Amniotic epithelial cell (primary cell): Measurements from ENCODE around the gene DCC.

Experiments
- DNase-seq: peaks from one replicate; pipeline ENCODE4 v3.0.0-alpha.2; 2010; ENCODE audit warnings: low read depth

The DCC gene

DNA sequence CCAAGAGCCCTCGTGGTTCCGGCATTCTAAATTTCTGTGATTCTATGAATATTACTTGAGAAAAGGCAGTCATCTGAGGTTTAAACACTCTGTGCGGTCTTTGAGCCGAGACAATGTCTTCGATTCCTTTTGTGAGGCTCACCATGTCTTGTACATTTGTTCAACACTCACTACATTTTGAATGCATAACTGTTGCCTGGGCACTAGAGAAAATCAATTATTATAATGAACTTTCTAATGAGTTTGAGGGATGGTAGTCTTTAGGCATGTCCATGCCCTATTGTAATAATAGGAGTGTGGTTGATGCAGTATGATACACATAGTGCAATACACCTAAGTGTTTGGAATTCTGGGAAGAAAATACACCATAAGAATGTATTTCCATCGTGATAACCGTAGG, 1181.1 kb downstream of the DCC start:
- DNase-seq = no peak

DNA sequence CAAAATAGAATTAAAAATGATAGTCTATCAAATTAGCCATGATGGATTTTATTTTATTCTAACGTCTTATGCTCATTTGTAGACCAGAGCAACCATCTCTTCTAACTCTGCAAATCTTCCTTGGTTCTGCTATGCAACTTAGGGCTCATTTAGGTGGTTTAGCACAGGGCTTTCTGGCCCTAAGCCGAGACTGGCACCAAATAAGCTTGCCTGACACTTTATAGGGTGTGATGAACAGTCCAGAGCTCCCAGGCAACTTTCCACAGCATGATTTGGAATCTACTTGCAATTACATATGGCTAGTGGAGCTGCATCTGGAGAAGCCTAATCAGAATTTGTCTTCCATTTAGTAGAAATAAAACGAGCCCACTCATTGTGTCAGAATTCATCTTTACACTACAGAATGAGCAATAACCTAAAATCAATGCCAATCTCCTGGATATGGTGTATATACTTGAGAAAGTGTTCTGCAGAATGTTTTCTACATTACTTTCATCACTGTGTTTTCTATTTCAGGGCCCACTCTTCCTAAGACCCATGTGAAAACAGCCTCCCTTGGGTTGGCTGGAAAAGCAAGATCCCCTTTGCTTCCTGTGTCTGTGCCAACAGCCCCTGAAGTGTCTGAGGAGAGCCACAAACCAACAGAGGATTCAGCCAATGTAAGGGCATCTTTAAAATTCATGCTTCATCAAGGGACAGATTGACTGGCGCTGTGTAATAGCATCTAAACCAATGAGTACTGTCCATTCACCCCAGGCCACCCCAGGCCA, 1186.3 kb downstream of the DCC start:
- DNase-seq = no peak

DNA sequence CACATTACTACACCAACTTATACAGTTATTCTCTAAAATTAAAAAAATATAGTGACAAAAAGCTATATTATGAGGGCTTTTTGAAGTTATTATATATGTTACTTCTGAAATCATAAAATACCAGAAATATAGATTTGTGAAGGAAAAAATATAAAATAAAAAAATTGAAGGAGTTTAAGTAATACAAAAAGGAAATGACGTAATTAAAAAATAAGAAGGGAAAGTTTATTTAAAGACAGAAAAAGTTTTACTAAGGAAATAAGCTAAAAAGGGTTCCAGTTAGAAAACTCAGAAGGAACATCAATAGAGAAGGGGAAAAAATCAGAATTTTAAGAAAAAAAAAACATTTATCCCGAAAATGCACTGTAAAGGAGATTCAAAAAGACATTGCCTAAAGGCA, 1187.4 kb downstream of the DCC start:
- no peak for DNase-seq

DNA sequence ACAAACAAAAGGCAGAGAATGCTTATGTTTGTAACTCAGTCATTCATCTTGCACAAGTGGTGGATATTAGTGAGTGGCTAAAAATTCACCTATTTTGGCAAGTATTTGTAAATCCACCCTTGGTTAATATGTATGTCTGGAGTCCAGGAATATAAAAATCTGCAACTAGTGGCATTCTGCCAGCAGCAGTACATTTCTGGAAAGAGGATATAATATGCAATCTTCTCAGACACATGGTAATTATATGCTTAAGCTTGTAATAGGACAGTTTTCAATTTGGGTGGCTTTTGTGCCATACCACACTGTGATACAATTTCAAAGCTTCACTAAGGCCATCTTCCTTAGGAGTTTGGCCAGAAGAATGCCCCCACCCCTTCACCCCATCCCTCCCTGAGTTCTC, 1191.2 kb downstream of the DCC start:
- no peak for DNase-seq

DNA sequence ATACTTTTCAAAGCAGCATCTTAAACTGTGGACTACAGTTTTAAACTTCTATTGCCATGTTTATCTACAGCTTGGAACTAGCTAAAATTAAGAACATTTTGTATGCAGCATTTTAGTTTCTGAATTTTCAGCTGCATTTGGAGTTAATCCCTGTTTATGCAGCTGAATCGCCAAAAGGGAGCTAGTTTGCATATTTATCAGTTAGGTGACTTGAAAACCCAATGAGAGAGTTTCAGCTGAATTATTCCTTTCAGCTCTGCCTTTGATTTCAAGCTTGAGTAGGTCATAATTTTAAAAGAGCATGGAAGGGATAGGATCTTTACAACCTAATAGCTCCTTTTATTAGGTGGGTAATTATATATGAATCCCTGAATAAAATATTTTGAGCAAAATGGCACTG, 1191.9 kb downstream of the DCC start:
- no peak for DNase-seq

DNA sequence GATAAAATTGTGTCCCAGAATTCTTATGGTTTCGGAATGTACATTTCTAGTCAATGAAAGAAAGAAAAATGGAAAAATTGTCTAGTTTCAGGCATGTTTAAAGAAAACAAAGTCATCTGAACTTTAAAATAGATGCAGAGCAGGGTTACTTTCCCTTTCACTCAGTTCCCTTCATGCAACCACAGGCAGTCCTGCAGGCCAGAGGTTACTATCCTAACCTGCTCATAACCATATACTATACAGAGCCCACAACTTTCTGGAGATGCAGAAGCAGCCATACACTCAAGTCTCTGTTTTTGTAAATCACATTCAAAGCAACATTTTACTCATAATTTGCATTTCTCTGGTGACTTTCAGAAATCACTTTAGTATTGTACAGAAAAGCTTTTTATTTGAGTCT, 1194.2 kb downstream of the DCC start:
- DNase-seq = no peak

DNA sequence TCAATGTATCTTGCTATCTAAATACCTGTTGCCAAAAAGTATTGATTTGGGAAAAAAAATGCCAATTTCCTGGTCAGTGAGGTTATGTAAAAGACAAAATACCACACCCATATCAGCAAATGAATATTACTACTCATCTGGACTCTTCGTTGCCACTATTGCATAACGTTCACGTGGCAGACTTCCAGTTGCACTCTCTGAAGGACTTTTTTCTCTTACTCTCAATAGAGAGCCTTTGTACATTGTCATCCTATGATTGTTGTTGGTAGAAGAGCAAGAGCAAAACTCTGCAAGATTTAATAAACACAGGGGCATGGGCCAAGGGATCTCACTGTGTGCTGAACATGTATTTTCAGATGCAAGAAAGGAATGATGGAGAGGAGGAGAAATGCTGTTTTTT, 1194.7 kb downstream of the DCC start:
- no peak for DNase-seq

DNA sequence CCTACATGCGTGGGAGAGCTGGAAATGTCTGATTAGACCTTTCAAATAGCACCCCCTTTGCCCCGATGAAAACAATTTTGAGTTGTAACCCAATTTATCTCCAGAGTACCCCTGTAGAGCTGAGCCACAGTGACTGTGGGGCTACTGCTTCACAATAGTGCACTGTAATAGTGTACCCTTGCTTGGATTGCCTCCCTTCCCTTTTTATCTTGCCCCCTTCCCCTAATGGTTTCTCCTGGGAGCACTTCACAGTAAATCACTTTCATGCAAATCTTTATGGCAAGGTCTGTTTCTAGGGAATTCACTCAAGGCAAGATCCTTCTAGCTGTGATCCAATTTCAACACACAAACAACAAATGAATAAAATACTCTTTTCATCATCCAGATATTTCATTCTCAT, 1196.9 kb downstream of the DCC start:
- DNase-seq = no peak

DNA sequence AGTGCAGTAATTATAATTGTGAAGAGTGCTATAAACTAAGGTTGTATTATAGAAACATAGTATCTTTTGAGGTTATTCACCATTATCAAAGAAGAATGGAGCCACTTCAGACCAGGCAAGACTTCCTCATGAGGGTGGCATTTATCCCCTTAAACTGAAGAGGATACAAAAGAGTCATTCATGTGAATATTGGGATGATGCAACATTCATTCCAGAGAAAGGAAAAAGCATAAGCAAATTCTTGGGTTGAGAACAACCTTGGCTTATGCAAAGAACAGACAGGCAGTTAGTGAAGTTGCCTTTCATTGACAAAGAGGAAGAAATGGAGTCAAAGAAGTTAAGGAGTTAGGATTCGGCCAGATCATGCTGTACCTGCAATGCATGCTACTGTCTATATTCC, 1201.9 kb downstream of the DCC start:
- no peak for DNase-seq

DNA sequence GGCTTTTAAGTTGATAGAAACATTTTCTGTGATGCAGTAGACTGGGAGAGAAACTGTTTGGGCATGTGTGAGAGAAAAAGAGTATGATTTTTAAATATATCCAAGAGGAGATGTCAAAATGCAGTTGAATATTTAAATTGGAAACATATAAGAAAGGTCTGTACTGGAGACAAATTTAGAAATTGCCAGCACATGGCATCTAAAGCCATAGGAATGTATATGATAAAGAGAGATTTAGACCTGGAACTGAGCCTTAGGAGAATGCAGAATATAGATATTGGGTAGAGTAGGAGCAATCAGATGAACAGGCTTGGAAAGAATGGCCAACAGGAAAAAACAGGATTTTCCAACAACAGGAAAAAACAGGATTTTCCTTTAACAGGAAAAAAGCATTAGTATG, 1203.7 kb downstream of the DCC start:
- no peak for DNase-seq

DNA sequence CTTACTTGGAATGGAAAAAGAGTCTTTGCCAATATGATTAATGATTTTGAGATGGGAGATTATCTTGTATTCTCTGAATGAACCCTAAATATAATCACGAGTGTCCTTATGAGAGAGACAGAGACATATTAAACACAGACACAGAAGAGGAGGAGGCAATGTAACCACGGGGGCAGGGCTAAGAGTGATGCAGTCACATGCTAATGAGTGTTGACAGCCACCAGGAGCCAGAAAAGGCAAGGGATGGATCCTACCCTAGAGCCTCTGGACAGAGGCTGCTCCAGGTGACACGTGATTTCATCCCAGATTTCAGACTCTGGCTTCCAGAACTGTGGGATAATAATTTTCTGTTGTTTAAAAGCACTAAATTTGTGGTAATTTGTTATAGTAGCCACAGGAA, 1204.9 kb downstream of the DCC start:
- DNase-seq = no peak

DNA sequence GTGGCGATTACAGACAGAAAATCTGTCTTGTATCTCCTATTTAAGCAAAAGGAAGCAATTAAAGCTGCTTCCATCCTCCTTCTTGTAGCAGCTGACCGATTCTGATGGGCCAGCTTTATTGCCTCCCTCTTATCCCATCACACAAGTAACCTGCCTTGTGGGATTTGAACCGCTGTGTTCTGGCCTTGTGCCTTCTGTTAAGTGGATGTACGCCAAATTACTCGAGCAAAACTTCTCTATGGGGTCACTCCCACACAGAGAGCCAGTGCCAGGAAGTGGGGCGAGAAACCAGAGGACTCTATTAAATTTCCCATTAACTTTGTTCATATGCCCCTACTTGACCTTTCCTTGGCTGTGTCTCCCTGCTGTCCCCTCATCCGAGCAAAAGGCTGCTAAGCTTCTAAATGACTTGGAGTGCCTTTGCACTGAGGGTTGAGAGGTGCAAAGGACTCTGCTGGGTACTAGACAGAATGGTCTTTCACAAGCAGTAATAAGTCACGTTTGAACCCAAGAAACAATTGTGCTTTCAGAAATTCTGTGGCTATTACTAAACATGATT, 1212.0 kb downstream of the DCC start:
- DNase-seq = no peak

DNA sequence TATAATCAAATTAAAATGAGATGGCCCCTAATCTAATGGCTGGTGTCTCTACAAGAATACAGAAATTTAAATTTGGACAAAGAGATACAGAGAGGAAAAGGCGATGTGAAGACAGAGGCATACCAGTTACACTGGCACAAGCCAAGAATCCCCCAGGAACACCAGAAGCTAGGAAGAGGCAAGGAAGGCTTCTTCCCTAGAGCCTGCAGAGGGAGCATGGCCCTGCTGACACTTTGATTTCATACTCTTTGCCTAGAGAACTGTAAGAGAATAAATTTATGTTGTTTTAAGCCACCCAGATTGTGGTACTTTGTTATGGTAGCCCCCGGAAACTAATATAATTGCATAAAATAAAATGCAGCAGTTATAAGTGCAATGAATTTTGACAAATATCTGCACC, 1213.0 kb downstream of the DCC start:
- DNase-seq = no peak

DNA sequence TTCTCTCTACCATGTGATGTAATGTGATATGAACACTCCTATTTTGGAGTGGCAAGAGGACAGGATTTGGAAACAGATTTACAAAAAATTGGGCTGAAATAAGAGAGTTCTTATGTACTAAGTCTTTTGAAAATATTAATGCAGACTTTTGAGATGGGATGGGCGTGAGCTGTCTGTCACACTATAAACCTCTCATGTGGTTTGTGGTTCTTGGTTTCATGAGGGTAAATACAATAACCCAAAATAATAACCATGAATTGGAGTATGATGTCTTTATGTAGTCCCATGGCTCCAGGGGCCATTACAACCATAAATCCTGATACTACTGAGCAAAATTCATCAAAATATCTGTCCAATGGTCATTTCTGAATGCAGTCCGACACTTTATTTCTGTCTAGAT, 1216.5 kb downstream of the DCC start:
- DNase-seq = no peak

DNA sequence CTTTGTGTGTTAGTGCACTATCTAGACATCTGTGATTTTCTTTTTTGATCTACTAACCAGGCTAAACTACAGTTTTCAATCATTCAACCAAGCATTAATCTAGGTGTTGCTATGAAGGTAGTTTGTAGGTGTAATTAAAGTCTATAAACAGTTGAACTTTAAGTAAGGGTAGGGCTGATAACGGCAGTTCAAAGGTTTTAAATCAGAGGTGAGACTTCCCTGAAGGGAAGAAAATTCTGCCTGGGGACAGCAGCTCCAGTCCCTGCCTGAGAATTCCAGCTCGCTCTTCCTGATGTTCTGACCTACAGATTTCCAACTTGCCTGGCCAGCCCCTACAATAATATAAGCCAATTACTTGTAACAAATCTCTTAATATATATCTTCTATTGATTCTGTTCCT, 1220.5 kb downstream of the DCC start:
- no peak for DNase-seq

DNA sequence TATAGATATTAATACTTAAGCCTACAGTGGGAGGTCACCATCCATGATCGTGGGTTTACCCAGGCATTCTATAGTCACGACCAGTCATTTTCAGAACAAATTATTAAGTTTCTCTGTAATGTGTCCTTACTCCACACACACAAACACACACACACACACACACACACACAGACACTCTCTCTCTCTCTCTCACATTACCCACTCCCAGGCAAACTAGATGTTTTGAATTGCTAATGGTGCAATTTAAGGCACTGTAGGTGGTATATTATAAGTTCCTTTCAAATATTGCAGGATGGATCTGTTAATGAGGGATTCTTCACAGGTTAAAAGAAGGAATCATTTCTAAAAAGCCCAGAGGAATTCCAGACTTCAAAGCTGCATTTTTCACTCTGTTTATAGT, 1226.6 kb downstream of the DCC start:
- DNase-seq = no peak

DNA sequence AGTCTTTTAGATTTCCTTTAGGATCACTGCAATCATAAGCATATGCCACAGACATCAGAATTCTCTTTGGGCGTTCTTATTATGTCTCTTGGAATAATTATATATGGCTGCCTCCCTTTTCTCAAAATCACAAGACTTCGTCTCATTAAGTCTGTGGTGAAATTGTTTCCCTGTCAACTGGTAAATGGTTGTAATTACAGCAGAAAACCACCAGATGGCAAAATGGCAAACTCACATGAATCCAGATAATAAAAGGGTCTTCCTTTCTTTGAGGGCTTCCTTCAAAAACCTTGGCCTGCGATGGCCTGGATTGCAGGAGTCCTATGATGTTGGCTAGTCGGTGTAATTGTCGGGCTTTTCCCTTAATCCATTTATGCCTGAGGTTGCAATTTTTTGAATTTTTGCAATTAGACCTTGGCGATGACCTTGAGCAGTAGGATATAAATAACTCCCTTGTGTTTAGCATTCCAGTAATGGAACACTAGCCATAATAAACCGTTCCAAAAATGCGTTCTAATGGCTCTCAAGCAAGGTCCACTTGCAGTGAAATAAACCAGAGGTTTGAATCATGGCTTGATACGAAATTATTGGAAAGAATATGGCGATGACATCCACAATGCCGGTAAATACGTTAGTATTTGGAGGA, 1228.1 kb downstream of the DCC start:
- DNase-seq = peak; percentile 21
